Hematopoietic multipotent progenitor cell treated with erythropoietin and hydrocortisone succinate and interleukin-3 and kit ligand, for 8 days (in vitro differentiated cells): ENCODE measurements around the gene KTI12.
"Not testable (repeated sequence)": the region's sequence is repeated elsewhere in the genome, so short reads cannot be mapped to it uniquely, and the experiment has no call there.

ENCODE experiments used
- DNase-seq: peaks from one replicate; pipeline ENCODE4 v3.0.0-alpha.2; 2015

The KTI12 gene

DNA sequence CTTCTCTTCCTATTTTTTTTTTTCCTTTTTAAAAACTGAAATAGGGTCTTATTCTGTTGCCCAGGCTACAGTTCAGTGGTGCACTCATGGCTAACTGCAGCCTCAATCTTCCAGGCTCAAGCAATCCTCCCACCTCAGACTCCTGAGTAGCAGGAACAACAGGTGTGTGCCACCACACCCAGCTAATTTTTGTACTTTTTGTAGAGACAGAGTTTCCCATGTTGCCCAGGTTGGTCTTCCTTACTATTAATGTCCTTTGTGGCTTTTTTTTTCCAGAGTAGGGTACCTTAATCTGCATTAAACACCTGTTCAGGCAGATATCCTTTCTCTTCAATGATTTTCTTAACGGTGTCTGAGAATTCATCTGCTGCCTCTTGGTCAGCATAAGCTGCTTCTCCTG is 4.3 kb upstream of the KTI12 start:
- DNase-seq, result no peak

DNA sequence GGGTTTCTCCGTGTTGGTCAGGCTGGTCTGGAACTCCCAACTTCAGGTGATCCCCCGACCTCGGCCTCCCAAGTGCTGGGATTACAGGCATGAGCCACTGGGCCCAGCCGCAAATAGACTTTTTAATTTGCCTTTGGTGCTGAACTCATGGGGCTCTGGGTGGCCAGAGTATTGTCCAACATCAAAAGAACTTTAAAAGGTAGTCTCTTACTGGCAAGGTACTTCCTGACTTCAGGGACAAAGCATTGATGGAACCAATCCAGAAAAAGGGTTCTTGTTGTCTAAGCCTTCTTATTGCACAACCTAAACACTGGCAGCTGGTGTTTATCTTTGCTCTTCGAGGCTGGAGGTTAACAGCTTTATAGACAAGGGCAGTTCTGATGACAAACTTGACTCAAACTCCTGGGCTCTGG is 3.8 kb upstream of the KTI12 start:
- DNase-seq, result no peak

DNA sequence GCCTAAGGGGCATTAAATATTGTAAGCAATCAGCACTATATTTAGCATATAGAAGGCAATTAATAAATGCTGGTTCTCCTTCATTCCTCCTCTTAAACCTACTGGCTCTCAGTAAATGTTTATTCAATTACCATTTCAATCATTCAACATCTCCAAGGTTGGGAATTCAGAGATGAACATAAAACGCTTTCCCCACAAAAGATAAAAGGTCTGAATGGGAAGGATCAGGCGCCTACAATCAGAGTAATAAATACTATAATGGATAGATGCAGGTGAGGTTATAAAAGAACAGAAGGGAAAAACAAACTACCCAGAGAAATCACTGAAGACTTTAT is 407 bp upstream of the KTI12 start:
- DNase-seq, result no peak

DNA sequence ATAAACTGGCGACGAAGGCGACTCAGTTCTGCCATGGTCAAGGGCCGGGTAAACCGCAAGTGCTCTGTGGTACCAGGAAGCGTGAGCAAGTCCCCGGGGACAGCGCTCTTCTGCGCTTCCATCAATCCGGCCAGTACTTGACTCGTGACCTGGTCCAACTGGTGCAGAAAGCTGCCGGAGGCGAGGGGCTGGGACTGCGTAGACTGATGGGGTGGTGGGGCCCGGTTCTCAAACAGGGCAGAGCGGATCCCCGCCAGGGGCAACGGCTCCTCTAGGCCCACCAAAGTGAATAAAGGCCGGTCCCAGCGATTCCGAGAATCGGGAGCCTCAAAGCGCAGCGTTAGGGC is 852 bp downstream of the KTI12 start:
- DNase-seq, result peak; percentile 31

DNA sequence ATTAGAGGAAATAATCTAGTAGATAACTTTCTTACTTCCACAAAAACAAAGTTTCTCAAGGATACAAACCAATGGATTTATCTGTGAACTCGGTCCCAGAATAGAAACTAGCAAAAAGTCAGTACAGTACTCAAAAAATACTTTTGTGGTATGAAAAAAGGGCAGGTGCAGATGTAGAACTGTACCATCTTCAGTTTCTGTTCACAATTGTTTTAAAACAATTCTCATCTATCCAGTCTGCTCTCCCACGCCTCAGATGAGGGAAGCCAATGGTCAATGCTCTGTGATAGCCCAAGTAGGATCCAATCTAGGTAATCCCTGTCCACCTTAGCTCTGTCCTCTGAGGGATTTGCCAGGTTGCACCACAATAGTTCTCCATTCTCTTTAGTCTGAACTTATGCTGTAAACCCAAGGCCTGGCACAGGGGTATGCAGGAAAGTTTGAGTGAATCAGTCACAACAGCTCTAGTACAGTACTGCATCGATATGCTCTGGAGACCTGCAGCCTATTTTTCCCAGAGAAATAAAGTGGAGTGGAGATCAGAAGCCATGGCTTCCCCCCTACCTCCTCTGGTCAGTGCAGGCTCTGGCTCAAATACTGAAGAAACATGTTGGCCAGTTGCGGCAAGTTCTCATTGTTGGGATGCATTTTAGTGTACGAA is 1.4 kb downstream of the KTI12 start:
- peak; percentile 14 for DNase-seq

DNA sequence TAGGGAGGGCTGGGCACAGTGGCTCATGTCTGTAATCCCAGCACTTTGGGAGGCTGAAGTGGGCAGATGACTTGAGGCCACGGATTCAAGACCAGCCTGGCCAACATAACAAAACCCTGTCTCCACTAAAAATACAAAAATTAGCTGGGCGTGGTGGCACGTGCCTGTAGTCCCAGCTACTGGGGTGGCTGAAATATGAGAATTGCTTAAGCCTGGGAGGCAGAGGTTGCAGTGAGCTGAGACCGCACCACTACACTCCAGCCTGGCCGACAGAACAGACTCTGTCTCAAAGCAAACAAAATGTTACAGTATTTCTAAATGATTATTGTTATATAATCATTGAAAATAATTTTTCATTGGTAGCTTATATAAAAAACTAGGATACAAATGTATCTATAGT is 4.8 kb downstream of the KTI12 start:
- not testable (repeated sequence) for DNase-seq

DNA sequence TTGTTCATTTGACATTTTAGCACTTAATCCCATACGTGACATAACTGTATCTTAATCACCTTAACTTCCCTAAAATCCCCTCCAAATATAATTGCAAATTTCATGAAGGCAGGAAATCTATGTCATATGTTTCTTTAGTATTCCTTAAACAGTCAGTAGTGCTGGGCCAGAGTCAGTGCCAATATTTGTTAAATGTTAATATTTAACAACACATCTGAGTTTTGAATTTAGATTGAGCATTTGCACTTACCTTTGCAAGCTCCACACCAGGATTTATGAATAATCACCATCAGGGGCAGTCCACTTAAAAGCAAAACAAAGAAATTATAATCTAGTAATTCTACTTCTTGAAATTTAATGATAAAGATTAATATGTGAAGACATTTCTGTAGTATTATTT is 5.3 kb downstream of the KTI12 start:
- no peak for DNase-seq

DNA sequence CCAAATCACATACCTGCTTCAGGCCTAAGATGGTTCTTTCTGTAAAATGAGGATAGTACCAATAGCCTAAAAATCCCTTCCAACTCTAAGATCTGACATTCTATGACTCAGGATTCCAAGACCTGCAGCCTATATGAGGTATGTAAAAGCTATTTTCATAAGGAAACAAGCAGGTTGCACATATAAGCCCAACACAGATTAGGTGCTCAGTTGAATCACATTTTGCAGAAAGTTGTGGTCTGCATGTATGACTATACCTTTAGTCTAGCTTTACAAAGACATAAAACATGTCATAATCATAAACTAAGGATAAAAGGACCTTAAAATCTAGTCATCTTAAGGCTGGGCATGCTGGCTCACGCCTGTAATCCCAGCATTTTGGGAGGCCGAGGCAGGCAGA is 7.3 kb downstream of the KTI12 start:
- DNase-seq, result no peak

DNA sequence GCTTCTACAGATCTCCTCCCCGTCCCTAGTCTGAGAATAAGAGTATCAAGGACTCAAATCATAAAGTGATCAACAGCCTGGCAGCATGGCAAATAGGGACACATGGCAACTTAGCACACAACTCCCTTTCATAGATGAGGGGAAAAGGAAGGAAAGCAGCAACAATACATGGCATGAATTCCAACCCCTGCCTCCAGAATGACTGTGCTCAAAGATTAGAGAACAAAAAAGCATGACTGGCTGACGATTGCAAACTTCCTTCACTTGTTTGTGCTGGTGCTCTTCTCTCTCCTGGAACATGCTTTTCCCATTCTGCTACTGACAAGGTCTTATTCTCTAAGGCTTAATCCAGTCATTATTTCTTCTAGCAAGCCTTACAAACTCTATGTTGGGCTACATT is 11.5 kb downstream of the KTI12 start:
- no peak for DNase-seq

DNA sequence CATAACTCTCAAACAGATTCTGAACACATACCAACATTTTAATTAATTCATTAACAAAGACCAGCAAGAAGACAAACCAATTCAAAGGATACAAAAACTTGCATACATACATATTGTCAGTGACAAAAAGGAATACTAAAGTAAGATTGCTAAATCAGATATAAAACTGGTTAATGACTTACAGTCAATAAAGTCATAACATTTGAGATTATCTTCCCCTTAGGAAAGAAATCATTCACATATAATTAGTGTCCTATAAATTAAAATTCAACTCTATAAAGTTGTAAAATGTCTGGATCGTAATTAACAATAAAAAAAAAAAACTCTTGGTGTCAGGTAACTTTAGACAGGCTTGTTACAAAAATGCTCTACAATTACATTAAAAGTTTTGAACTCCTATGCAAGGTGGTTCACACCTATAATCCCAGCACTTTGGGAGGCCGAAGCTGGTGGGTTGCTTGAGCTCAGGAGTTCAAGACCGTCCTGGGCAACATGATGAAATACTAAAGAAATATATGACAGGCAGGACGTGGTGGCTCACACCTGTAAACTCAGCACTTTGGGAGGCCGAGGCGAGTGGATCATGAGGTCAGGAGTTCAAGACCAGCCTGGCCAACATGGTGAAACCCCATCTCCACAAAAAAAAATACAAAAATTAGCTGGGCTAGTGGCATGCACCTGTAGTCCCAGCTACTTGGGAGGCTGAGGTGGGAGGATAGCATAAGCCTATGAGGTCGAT is 25.4 kb downstream of the KTI12 start:
- DNase-seq, result no peak

DNA sequence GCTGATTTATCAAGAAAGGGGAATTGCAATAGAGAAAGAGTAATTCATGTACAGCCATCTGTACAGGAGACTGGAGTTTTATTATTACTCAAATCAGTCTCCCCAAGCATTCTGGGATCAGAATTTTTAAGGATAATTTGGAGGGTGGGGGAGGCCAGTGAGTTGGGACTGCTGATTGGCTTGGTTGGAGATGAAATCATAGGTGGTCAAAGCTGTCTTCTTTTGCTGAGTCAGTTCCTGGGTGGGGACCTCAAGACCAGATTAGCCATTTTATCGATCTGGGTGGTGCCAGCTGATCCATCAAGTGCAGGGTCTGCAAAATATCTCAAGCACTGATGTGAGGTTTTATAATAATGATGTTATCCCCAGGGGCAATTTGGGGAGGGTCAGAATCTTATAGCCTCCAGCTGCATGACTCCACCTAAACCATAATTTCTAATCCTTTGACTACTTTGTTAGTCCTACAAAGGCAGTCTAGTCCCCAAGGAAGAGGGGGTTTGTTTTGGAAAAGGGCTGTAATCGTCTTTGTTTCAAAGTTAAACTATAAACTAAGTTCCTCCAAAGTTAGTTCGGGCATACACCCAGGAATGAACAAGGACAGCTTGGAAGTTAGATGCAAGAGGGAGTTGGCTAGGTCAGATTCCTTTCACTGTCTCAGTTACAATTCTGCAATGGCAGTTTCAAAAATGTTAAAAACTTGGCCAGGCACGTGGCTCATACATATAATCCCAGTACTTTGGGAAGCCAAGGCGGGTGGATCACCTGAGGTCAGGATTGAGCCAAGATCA is 26.2 kb downstream of the KTI12 start:
- no peak for DNase-seq

DNA sequence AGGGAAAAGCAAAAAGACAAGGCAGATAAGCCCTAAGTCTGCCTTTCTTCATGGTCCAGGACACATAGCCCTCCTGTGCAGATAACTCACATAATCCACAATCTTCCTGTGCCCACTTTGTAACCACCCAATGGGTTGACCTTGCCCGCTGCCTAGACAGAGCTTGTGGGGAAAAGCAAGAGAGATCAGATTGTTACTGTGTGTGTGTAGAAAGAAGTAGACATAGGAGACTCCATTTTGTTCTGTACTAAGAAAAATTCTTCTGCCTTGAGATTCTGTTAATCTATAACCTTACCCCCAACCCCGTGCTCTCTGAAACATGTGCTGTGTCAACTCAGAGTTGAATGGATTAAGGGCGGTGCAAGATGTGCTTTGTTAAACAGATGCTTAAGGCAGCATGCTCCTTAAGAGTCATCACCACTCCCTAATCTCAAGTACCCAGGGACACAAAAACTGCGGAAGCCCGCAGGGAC is 27.5 kb downstream of the KTI12 start:
- DNase-seq, result not testable (repeated sequence)

DNA sequence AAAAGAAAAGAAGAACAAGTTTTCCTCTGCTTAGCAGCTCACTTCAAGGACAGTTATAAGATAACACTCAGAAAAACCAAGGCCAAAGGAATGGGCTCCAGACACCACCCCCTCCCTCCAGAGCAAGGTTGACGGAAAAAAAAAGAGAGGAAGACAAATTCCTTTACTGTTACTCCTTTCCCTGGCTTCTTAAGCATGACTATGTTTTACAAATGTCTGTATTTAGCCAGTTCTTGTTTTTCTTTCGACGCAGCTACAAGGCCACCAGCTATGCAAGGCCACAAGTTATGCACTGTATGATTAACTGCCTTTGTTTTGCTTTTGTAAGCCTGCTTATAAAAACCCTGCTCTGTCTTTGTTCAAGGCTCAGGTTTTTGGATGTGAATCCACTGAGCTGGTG is 28.1 kb downstream of the KTI12 start:
- not testable (repeated sequence) for DNase-seq

DNA sequence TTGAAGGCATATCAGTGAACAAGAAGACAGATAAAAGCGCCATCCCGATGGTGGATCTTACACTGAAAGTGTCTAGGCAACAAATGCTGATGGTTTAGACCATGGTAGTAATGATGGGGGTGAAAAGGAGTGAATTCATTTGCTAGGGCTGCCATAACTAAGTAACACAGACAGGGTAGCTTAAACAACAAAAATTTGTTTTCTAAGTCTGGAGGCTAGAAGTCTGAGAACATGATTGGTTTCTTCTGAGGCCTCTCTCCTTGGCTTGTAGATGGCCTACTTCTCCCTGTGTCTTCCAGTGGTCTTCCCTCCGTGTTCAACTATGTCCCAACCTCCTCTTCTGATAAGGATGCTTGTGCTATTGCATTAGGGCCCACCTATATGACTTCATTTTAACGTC is 29.7 kb downstream of the KTI12 start:
- DNase-seq, result no peak

DNA sequence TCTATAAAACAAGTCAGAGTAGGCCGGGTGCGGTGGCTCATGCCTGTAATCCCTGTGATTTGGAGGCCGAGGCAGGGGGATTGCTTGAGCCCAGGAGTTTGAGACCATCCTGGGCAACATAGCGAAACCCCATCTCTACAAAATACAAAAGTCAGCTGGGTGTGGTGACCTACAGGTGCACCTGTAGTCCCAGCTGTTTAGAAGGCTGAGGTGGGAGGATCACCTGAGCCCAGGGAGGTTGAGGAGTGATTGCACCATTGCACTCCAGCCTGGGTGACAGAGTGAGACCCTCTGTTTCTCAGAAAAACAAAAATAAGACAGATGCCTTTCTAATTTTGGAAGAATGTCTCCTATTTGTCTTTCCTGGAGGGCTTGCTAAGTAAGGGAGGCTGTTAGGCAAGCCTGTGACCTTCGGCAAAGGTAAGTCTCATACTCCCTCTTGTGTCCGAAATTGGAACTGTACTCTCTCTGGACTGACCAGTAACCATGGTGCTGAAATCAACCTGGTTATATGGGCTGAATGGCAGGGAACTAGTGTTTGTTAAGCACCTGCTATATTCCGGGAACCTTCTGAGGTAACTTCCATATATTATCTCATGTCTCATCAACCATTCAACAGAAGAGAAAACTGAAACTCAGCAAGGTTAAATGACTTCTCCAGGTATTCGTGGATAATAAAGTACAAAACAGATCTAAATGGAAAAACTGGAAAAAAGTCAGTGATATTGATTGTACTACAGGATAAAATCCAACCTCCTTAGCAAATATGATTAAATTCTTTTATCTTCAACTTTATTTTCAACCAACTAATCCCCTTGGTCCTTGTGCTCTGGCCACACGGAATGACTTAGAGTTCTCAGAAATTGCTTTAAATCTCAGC is 31.3 kb downstream of the KTI12 start:
- DNase-seq, result peak; percentile 84

DNA sequence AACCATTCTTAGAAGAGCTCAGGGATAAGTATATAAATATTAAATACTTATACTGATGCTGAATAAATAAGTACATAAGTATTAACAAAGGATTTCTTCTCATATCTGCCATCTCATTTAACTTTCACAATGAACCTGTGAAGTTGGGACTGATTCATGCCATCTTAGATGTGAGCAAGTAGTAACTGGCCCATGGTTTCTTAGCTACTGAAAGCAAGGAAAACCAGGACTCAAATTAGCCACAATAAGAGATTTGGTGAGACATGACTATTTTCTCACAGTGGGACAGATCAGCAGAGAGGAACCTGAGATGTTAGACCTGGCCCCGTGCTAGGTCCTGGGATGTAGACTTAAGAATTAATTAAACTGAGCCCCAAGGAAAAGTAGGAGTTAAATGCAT is 34.9 kb downstream of the KTI12 start:
- DNase-seq, result no peak

DNA sequence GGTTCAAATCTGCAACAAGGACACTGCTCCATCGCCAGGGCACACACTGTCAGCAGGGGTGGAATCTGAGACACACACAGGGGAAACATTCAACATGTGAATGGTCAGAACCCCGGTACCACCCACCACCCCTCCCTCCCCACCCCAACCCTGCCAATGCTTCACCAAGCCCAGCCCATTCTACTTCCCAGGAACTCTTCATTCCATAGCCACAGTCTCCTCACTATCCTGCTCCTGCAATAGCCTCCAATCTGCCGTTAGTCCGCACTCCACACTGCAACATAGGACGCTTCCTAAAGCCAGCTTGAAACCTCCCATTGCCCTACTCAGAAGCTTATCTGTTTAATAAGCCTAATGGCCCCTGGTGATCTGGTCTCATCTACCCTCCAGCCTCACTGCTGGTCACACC is 35.6 kb downstream of the KTI12 start:
- no peak for DNase-seq

DNA sequence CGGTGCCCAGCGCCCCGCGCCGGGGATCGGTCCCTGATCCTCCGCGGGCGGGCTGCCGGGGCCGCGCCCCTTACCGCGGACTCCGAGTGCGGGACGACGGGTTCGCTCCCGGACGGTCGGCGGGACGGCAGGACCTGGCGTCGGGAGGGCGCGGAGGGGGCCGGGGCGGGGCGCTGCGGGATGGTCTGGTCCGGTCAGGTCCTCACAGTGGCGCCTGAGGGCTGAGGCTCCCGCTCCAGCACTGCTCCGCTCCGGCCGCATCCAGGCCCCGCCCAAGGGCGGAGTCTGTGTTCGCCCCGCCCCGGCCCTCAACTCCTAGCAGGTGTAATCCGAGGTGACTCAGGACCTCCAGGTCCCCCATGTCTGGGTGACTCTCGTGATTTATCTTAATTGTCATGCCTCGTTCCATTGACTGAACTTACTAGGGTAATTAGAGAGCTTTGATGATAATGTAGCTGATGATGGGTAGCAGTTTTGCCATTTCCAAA is 43.1 kb downstream of the KTI12 start, which contains the start of gene RAB3B:
Gene RAB3B (minus strand): TSS at position 223 of the 488 bp plus-strand sequence. CDS start 13,583 bp downstream, outside the sequence.
- peak; percentile 28 for DNase-seq

DNA sequence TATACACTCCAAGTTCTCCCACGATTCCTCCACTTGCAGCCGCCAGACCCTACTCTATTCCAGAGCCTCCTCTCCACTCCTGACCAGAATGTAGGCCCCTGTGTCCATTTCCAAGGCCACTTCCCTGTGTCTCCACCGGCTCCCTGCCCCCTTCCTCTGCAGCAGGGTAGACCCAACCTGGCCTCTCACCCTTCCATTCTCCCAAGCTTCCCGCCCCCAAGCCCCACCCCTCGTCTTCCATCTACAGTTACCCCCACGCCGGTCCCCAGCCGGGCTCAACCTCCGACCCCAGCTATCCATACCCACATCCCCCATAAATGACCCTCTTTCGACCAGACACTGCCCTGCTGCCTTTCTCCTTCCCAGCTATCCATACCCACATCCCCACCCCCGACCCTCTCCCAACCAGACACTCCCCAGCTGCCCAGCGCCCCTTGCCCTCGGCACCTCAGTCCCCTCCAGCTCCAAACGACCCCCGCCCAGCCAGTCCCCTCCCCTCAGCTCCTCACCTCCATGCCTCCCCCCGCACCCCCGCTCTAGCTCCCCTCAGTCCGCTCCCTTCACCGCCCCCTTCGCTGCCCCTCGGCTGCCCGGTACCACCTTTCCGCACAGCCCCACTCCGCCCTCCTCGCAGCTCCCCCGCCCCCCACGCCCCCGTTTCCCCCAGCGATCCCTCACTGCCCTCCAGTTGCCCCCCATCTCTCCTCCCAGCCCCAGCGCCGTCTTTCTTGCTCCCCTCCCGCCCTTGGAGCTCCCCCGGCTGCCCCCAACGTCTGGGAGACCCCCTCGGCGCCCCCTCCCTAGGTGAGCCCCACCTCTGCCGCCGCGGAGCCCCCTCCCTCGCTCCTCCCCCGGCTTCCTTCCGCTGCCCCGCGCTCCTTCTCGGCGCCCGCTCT is 43.8 kb downstream of the KTI12 start:
- no peak for DNase-seq

DNA sequence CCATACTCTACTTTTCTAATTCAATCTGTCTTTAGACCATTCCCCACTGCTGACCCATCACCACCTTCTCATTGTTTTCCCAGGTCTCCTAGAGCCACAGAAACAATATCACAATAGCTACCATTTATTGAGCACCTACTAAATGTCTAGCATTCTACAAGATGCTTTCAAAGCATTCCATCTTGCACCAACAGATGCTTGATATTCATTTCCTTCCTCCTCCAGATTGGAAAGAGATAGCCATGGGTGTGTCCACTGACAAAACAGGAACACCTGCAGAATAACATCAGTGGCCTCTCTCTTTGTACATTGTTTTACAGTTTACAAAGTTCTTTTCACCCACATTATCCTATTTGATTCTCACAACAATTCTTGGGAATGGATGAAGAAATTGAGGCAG is 45.4 kb downstream of the KTI12 start:
- DNase-seq, result no peak

DNA sequence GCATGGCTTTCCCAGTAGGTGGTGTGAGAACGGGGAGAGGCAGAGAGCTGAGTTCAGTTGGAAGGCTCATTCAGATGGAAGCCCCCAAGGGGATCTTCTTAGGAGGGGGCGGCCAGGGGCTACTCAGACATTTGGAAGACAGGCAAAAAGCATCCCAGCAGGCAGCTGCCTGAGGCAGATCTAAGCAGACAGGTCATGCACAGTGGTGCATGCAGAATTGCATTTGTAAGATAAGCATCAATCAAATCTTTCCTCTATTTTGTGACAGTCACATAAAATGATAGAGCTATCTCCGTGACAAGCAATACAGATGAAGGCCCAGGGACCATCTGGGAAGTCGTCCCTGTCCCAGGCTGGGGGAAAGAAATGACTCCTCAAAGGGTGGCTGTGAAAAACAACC is 46.9 kb downstream of the KTI12 start:
- DNase-seq, result no peak

DNA sequence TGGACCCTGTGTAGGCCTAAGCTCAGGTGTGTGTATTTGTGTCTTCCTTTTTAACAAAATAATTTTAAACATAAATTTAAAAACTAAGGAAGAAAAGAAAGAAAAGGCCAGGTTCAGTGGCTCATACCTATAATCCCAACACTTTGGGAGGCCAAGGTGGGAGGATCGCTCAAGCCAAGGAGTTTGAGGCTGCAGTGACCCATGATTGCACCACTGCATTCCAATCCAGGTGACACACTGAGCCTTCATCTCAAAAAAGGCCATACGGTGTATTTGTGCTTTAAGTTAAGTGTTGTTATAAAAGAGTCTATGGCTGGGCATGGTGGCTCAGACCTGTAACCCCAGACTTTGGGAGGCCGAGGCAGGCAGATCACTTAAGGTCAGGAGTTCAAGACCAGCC is 51.4 kb downstream of the KTI12 start:
- DNase-seq, result no peak
